Hepatocyte (in vitro differentiated cells): ENCODE data around the gene MTX3.

Source experiments
- CTCF ChIP-seq: fragments of 200-600 bp; sonication (generic); IDR thresholded peaks from 2 replicates; pipeline ENCODE4 v1.5.1; 2016; ENCODE audit warnings: antibody characterized with exemption, mild to moderate bottlenecking; ENCODE audit not compliant: poor library complexity
- EZH2 ChIP-seq: fragments of 200-600 bp; sonication (generic); IDR thresholded peaks from 2 replicates; pipeline ENCODE4 v1.6.1; 2016; ENCODE audit warnings: antibody characterized with exemption, mild to moderate bottlenecking, borderline replicate concordance
- EZH2phosphoT487 ChIP-seq: fragments of 200-600 bp; sonication (generic); IDR thresholded peaks from one replicate; pipeline ENCODE4 v1.6.1; 2018; ENCODE audit warnings: antibody characterized with exemption, mild to moderate bottlenecking, low read depth, moderate library complexity; ENCODE audit not compliant: unreplicated experiment, severe bottlenecking

GRCh38 chr5:79992891-79993657 lies 2.0 kb upstream of the MTX3 start:
- TF ChIP-seq CTCF (no peak), EZH2 (no peak), EZH2phosphoT487 (no peak)
